ENCODE data around the gene RANBP1.

DNA sequence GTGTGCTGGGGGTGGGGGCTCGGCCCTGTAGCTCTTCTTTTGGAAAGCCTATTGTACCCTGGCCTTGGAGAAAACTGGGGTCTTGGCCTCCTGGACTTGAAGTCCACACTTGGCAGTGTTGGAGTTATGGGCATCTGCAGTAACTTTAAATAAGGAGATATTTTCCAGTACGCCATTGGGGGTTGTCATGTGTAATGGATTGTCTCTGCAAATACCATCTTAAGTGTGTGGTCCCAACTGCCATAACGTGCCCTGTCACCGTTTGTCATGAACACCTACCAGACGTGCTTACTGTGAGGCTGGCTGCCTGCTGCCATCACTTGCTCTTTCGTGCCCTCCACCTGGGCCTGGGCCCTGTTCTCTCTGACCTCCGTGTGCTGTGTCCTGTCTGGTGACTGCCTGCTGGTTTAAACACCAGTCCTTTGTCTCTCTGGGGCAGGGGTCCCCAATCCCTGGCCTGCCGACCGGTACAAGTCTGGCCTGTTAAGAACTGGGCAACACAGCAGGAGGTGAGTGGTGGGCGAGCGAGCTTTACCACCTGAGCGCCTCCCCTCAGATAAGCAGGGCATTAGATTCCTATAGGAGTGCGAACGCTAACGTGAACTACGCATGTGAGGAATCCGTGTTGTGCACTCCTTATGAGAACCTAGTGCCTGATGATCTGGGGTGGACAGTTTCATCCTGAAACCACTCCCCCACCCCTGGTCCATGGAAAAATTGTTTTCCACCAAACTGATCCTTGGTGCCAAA, 12.1 kb downstream of the RANBP1 start:
- TF ChIP-seq, protein P1, sequence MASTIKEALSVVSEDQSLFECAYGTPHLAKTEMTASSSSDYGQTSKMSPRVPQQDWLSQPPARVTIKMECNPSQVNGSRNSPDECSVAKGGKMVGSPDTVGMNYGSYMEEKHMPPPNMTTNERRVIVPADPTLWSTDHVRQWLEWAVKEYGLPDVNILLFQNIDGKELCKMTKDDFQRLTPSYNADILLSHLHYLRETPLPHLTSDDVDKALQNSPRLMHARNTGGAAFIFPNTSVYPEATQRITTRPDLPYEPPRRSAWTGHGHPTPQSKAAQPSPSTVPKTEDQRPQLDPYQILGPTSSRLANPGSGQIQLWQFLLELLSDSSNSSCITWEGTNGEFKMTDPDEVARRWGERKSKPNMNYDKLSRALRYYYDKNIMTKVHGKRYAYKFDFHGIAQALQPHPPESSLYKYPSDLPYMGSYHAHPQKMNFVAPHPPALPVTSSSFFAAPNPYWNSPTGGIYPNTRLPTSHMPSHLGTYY (CRISPR knock-in tag; IDR thresholded peaks at IDR 0.05), result 0 out of 2 replicates have a peak, but pooled peaks have one; percentile 9
- TF ChIP-seq, protein P2, sequence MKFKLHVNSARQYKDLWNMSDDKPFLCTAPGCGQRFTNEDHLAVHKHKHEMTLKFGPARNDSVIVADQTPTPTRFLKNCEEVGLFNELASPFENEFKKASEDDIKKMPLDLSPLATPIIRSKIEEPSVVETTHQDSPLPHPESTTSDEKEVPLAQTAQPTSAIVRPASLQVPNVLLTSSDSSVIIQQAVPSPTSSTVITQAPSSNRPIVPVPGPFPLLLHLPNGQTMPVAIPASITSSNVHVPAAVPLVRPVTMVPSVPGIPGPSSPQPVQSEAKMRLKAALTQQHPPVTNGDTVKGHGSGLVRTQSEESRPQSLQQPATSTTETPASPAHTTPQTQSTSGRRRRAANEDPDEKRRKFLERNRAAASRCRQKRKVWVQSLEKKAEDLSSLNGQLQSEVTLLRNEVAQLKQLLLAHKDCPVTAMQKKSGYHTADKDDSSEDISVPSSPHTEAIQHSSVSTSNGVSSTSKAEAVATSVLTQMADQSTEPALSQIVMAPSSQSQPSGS (CRISPR knock-in tag; IDR thresholded peaks at IDR 0.05; ENCODE audit: borderline replicate concordance, low read depth), result no peak
- TF ChIP-seq FOXP1 (CRISPR knock-in tag; IDR thresholded peaks at IDR 0.05; ENCODE audit: borderline replicate concordance), result no peak
- no peak for TF ChIP-seq ZNF232 (CRISPR knock-in tag; IDR thresholded peaks at IDR 0.05)
- TF ChIP-seq ZNF317 (CRISPR knock-in tag; IDR thresholded peaks at IDR 0.05; ENCODE audit: borderline replicate concordance, low read depth), result no peak
- TF ChIP-seq, protein P3, sequence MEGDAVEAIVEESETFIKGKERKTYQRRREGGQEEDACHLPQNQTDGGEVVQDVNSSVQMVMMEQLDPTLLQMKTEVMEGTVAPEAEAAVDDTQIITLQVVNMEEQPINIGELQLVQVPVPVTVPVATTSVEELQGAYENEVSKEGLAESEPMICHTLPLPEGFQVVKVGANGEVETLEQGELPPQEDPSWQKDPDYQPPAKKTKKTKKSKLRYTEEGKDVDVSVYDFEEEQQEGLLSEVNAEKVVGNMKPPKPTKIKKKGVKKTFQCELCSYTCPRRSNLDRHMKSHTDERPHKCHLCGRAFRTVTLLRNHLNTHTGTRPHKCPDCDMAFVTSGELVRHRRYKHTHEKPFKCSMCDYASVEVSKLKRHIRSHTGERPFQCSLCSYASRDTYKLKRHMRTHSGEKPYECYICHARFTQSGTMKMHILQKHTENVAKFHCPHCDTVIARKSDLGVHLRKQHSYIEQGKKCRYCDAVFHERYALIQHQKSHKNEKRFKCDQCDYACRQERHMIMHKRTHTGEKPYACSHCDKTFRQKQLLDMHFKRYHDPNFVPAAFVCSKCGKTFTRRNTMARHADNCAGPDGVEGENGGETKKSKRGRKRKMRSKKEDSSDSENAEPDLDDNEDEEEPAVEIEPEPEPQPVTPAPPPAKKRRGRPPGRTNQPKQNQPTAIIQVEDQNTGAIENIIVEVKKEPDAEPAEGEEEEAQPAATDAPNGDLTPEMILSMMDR (IDR thresholded peaks at IDR 0.05), result no peak
- no peak for TF ChIP-seq KAT7 (CRISPR knock-in tag; IDR thresholded peaks at IDR 0.05; ENCODE audit: borderline replicate concordance)
- no peak for TF ChIP-seq ZNF138 (CRISPR knock-in tag; conservative IDR thresholded peaks at IDR 0.05)
- TF ChIP-seq, protein P4, sequence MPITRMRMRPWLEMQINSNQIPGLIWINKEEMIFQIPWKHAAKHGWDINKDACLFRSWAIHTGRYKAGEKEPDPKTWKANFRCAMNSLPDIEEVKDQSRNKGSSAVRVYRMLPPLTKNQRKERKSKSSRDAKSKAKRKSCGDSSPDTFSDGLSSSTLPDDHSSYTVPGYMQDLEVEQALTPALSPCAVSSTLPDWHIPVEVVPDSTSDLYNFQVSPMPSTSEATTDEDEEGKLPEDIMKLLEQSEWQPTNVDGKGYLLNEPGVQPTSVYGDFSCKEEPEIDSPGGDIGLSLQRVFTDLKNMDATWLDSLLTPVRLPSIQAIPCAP (CRISPR knock-in tag; IDR thresholded peaks at IDR 0.05), result no peak
- TF ChIP-seq SMAD3 (CRISPR knock-in tag; IDR thresholded peaks at IDR 0.05; ENCODE audit: borderline replicate concordance), result no peak
- no peak for TF ChIP-seq ATF1 (CRISPR knock-in tag; IDR thresholded peaks at IDR 0.05)
- TF ChIP-seq ZNF416 (CRISPR knock-in tag; IDR thresholded peaks at IDR 0.05), result no peak
- no peak for TF ChIP-seq ESRRA (CRISPR knock-in tag; IDR thresholded peaks at IDR 0.05; ENCODE audit: borderline replicate concordance)
